HCT116 (cell line): ENCODE results near the gene CFAP57.

Experiments
- EZH2phosphoT487 ChIP-seq: fragments of 200-600 bp; IDR thresholded peaks from 2 replicates; pipeline ENCODE4 v1.6.1; 2018; ENCODE audit warnings: antibody characterized with exemption, borderline replicate concordance
- FOSL1 ChIP-seq: IDR thresholded peaks from 2 replicates; pipeline ENCODE4 v1.6.1; 2012; ENCODE audit warnings: low read depth
- YY1 ChIP-seq: IDR thresholded peaks from 2 replicates; pipeline ENCODE4 v1.6.1; 2011; ENCODE audit warnings: low read length, low read depth, moderate library complexity, mild to moderate bottlenecking; ENCODE audit not compliant: insufficient replicate concordance; ENCODE audit errors: extremely low read depth
- TF ChIP-seq, protein P1 (sequence below), 3 experiments: fragments of 200-600 bp in 1 of 3; sonication (generic) in 1 of 3; IDR thresholded peaks in 2 of 3; conservative IDR thresholded peaks in 1 of 3; 2 replicates each; pipeline ENCODE4 v1.5.1; 2012 to 2017; ENCODE audit warnings: low read depth in 2 of 3, low read length in 2 of 3, antibody characterized with exemption in 1 of 3, borderline replicate concordance in 1 of 3, control low read depth in 1 of 3, mild to moderate bottlenecking in 1 of 3, mixed read lengths in 1 of 3, mixed run types in 1 of 3, moderate library complexity in 1 of 3; ENCODE audit not compliant: insufficient read depth in 1 of 3

GRCh38 chr1:43188106-43188505 lies 16.0 kb downstream of the CFAP57 start:
- TF ChIP-seq EZH2phosphoT487 (no peak), FOSL1 (no peak), YY1 (no peak)
- TF ChIP-seq, protein P1, sequence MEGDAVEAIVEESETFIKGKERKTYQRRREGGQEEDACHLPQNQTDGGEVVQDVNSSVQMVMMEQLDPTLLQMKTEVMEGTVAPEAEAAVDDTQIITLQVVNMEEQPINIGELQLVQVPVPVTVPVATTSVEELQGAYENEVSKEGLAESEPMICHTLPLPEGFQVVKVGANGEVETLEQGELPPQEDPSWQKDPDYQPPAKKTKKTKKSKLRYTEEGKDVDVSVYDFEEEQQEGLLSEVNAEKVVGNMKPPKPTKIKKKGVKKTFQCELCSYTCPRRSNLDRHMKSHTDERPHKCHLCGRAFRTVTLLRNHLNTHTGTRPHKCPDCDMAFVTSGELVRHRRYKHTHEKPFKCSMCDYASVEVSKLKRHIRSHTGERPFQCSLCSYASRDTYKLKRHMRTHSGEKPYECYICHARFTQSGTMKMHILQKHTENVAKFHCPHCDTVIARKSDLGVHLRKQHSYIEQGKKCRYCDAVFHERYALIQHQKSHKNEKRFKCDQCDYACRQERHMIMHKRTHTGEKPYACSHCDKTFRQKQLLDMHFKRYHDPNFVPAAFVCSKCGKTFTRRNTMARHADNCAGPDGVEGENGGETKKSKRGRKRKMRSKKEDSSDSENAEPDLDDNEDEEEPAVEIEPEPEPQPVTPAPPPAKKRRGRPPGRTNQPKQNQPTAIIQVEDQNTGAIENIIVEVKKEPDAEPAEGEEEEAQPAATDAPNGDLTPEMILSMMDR (IDR thresholded peaks at IDR 0.05 in 2 of 3, conservative IDR thresholded peaks at IDR 0.05 in 1 of 3; ENCODE audit: borderline replicate concordance in 1 of 3, insufficient read depth in 1 of 3, low read depth in 2 of 3, low read length in 2 of 3) = no peak
